ENCODE results near the gene ARHGEF38.
"Not testable (repeated sequence)": the region's sequence is repeated elsewhere in the genome, so short reads cannot be mapped to it uniquely, and the experiment has no call there.

Gene ARHGEF38

GRCh38 chr4:105714932-105715331, 162.5 kb downstream of the ARHGEF38 start:
- in situ Hi-C loops (cut with MboI; ENCODE audit: low sequenced_read_pairs, unreplicated experiment): no loop called here
- TF ChIP-seq CTCF (IDR thresholded peaks at IDR 0.05; ENCODE audit: borderline replicate concordance, control extremely low read depth, extremely low read depth, insufficient read depth, missing control alignments): no peak
- DNase-seq (ENCODE audit: low spot score): no peak

DNA sequence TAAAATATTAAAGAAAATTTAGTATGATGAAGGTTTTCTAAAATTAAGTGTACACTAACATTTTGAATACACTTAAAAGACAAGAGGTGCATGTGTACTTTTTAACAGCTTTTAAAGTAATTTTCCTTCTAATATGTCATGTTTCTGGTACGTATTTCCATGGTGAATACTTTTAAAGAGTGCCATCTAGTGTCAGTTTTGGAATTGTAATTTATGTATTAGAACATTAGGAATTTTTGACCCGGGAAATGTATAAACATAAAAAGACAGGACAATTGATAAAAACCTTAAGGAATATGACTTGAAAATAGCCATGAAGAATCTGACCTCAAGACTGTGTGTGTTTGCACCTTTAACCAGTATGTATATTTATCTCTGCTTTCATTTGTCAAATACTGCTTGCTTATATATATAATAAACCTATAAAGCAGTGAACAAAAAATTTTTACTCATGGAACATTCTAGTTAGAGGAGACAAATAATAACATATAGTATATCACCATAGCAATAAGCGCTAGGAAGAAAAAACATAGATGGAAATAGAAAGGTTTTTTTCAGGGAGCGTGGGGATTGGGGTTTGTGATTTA, 163.4 kb downstream of the ARHGEF38 start:
- no peak for DNase-seq (ENCODE audit: low spot score)
- TF ChIP-seq CTCF (IDR thresholded peaks at IDR 0.05; ENCODE audit: borderline replicate concordance, control extremely low read depth, extremely low read depth, insufficient read depth, missing control alignments): no peak
- in situ Hi-C loops (cut with MboI; ENCODE audit: low sequenced_read_pairs, unreplicated experiment): no loop called here

GRCh38 chr4:105719204-105719603, 166.8 kb downstream of the ARHGEF38 start:
- in situ Hi-C loops (cut with MboI; ENCODE audit: low sequenced_read_pairs, unreplicated experiment): no loop called here
- TF ChIP-seq CTCF (IDR thresholded peaks at IDR 0.05; ENCODE audit: borderline replicate concordance, control extremely low read depth, extremely low read depth, insufficient read depth, missing control alignments): no peak
- no peak for DNase-seq (ENCODE audit: low spot score)

GRCh38 chr4:105725623-105726022, 173.2 kb downstream of the ARHGEF38 start:
- TF ChIP-seq CTCF (IDR thresholded peaks at IDR 0.05; ENCODE audit: borderline replicate concordance, control extremely low read depth, extremely low read depth, insufficient read depth, missing control alignments): no peak
- DNase-seq (ENCODE audit: low spot score): no peak
- in situ Hi-C loops (cut with MboI; ENCODE audit: low sequenced_read_pairs, unreplicated experiment): no loop called here

GRCh38 chr4:105729895-105730294, 177.5 kb downstream of the ARHGEF38 start:
- DNase-seq (ENCODE audit: low spot score); in situ Hi-C loops (cut with MboI; ENCODE audit: low sequenced_read_pairs, unreplicated experiment): not testable (repeated sequence)
